Astrocyte of the spinal cord (primary cell): Measurements from ENCODE around the gene FSIP2.
"Not testable (repeated sequence)": the region's sequence is repeated elsewhere in the genome, so short reads cannot be mapped to it uniquely, and the experiment has no call there.

Source experiments
- DNase-seq: peaks from one replicate; pipeline ENCODE4 v3.0.0; 2011; ENCODE audit warnings: low read depth, low spot score
- H3K4me3 ChIP-seq: 2 replicates; pipeline ENCODE4 v1.5.1; 2011; ENCODE audit warnings: low read depth, mild to moderate bottlenecking, low read length, moderate library complexity
- CTCF ChIP-seq: IDR thresholded peaks from 2 replicates; pipeline ENCODE4 v1.5.1; 2012; ENCODE audit warnings: low read depth, mild to moderate bottlenecking, low read length, inconsistent platforms
- in situ Hi-C: cut with HindIII; loops from 2 replicates; pipeline ENCODE4 v1.10.0; 2017; ENCODE audit warnings: low sequenced_read_pairs

The FSIP2 gene

GRCh38 chr2:185859506-185859905 lies 120.9 kb downstream of the FSIP2 start:
- TF ChIP-seq CTCF = no peak
- in situ Hi-C loops = no loop called here
- H3K4me3 ChIP-seq = no peak overlapping the region
- no peak for DNase-seq

- DNase-seq = no peak
- no peak for TF ChIP-seq CTCF
- H3K4me3 ChIP-seq = no peak overlapping the region
- in situ Hi-C loops = no loop called here
These were observed 121.7 kb downstream of the FSIP2 start for GRCh38 chr2:185860321-185860720.

GRCh38 chr2:185862657-185863398 lies 124.2 kb downstream of the FSIP2 start:
- in situ Hi-C loops = no loop called here
- no peak for TF ChIP-seq CTCF
- DNase-seq = no peak
- no peak overlapping the region for H3K4me3 ChIP-seq

GRCh38 chr2:185864468-185865260 lies 126.1 kb downstream of the FSIP2 start:
- DNase-seq, in situ Hi-C loops, H3K4me3 ChIP-seq: not testable (repeated sequence)

GRCh38 chr2:185875136-185875931 lies 136.7 kb downstream of the FSIP2 start:
- H3K4me3 ChIP-seq = no peak overlapping the region
- no peak for TF ChIP-seq CTCF
- DNase-seq = no peak
- in situ Hi-C loops = no loop called here

GRCh38 chr2:185876234-185876633 lies 137.6 kb downstream of the FSIP2 start:
- DNase-seq = no peak
- in situ Hi-C loops = no loop called here
- no peak for TF ChIP-seq CTCF
- no peak overlapping the region for H3K4me3 ChIP-seq

GRCh38 chr2:185880396-185880795 lies 141.8 kb downstream of the FSIP2 start:
- in situ Hi-C loops = no loop called here
- no peak for DNase-seq
- no peak for TF ChIP-seq CTCF
- no peak overlapping the region for H3K4me3 ChIP-seq
